ENCODE results near the gene SOCS1.
"Not testable (repeated sequence)": the region's sequence is repeated elsewhere in the genome, so short reads cannot be mapped to it uniquely, and the experiment has no call there.

Gene SOCS1

DNA sequence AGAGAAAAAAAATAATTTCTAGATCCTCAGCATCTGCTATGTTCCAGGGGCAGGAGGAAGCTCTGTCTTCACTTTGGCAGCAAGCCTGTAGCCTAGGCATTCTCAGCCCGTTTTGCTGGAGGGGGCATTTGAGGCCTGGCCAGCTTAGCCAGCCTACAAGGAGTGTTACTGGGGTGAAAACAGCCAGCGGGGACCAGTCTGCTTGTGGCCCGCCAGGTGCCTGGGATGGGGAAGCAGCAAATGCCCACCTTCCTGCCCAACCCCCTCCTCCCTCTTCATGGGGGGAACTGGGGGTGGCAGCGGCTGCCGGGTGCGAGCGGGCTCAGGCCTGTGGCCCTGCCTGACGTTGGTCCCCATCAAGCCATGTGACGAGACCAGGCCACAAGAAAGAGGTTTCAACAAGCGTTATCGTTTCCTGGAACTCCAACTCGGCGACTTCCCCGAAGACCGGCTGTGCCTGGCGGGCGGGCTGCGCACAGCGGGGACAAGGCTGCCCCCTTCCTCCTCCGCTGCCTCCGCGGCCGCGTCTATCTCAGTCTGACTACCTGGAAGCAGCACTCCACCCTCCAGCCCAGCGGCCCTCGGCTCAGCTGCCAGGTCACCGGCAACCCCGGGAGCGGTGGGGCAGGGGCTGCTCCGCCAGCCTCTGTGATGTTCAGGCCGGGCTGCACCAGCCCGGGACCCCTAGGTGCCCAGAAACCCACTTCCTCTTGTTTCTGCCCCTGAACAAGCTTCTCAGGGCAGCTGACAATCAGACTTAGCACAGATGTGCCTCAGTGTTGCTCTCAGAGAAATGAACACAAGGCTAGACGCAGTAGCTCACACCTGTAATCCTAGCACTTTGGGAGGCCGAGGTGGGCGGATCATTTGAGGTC lies 22.9 kb downstream of the SOCS1 start:
- Histone ChIP-seq H3K36me3 (ENCODE audit: control insufficient read depth, insufficient read depth, low read length) (no peaks in the 10 kb centered on the region), H3K27me3 (ENCODE audit: control insufficient read depth, insufficient read depth, low read length, poor library complexity, severe bottlenecking) (no peaks in the 10 kb centered on the region), H3K27ac (ENCODE audit: insufficient read depth, low read depth, low read length, poor library complexity, severe bottlenecking) (no peak overlapping the region), H3K4me3 (ENCODE audit: insufficient read depth, low read depth, low read length) (no peak overlapping the region), H3K4me1 (ENCODE audit: control insufficient read depth, insufficient read depth, low read length) (no peaks in the 10 kb centered on the region), H3K9me3 (ENCODE audit: control insufficient read depth, low read length) (no peaks in the 10 kb centered on the region)
- WGBS, 2 experiments = 89 to 90% methylated on average over 35 of the region's 35 CpGs

DNA sequence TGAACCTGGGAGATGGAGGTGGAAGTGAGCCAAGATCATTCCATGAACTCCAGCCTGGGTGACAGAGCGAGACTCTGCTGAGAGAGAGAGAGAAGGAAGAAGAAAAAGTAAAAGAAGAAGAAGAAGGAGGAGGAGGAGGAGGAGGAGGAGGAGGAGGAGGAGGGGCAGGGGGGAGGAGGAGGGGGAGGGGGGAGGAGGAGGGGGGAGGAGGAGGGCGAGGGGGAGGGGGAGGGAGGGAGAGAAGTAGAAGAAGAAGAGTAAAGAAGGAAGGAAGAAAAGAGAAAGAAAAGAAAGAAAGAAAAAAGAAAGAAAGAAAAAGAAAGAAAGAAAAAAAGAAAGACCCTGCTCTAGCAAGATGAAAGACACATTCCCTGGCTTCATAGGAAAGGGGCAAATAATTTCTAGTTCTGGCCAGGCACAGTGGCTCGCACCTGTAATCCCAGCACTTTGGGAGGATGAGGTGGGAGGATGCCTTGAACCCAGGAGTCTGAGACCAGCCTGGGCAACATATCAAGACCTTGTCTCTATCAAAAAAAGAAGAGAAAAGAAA lies 23.6 kb downstream of the SOCS1 start:
- Histone ChIP-seq H3K27me3 (ENCODE audit: control insufficient read depth, insufficient read depth, low read length, poor library complexity, severe bottlenecking) (no peaks in the 10 kb centered on the region), H3K4me1 (ENCODE audit: control insufficient read depth, insufficient read depth, low read length) (no peaks in the 10 kb centered on the region), H3K27ac (ENCODE audit: insufficient read depth, low read depth, low read length, poor library complexity, severe bottlenecking) (no peak overlapping the region), H3K9me3 (ENCODE audit: control insufficient read depth, low read length) (no peaks in the 10 kb centered on the region), H3K36me3 (ENCODE audit: control insufficient read depth, insufficient read depth, low read length) (no peaks in the 10 kb centered on the region), H3K4me3 (ENCODE audit: insufficient read depth, low read depth, low read length) (no peak overlapping the region)
- 81 to 97% methylated on average over 2 of the region's 3 CpGs for WGBS, 2 experiments

- H3K4me1 ChIP-seq (ENCODE audit: control insufficient read depth, insufficient read depth, low read length) = no peaks in the 10 kb centered on the region
- 73 to 75% methylated on average over 10 of the region's 10 CpGs for WGBS, 2 experiments
- H3K36me3 ChIP-seq (ENCODE audit: control insufficient read depth, insufficient read depth, low read length) = no peaks in the 10 kb centered on the region
- no peak overlapping the region for H3K27ac ChIP-seq (ENCODE audit: insufficient read depth, low read depth, low read length, poor library complexity, severe bottlenecking)
- H3K9me3 ChIP-seq (ENCODE audit: control insufficient read depth, low read length) = no peaks in the 10 kb centered on the region
- no peak overlapping the region for H3K4me3 ChIP-seq (ENCODE audit: insufficient read depth, low read depth, low read length)
- no peaks in the 10 kb centered on the region for H3K27me3 ChIP-seq (ENCODE audit: control insufficient read depth, insufficient read depth, low read length, poor library complexity, severe bottlenecking)
Measured at GRCh38 chr16:11231367-11231970, 24.5 kb downstream of the SOCS1 start.

DNA sequence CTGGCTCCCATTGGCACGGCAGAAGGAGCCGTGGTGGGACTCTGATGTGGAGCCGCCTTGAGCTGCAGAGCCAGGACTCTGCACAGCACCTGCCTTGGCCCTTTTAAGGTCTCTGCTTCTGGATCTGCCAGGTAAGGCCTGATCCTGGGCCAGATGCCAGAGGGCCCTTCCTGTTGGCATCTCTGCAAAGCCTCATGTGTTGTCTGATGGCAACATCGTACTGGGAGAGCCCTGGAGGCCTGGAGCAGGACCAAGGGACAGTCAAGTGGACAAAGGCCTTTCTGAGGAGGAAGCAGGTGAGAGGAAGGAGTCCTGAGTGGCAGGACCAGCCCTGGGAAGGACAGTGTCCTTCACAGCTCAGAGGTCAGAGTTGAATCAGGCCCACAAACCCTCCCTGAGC lies 26.1 kb downstream of the SOCS1 start:
- Histone ChIP-seq H3K27me3 (ENCODE audit: control insufficient read depth, insufficient read depth, low read length, poor library complexity, severe bottlenecking) (no peaks in the 10 kb centered on the region), H3K4me3 (ENCODE audit: insufficient read depth, low read depth, low read length) (no peak overlapping the region), H3K4me1 (ENCODE audit: control insufficient read depth, insufficient read depth, low read length) (no peaks in the 10 kb centered on the region), H3K36me3 (ENCODE audit: control insufficient read depth, insufficient read depth, low read length) (no peaks in the 10 kb centered on the region), H3K9me3 (ENCODE audit: control insufficient read depth, low read length) (no peaks in the 10 kb centered on the region), H3K27ac (ENCODE audit: insufficient read depth, low read depth, low read length, poor library complexity, severe bottlenecking) (no peak overlapping the region)
- WGBS, 2 experiments = 92 to 94% methylated on average over 4 of the region's 4 CpGs

- H3K27ac ChIP-seq (ENCODE audit: insufficient read depth, low read depth, low read length, poor library complexity, severe bottlenecking) = no peak overlapping the region
- no peaks in the 10 kb centered on the region for H3K27me3 ChIP-seq (ENCODE audit: control insufficient read depth, insufficient read depth, low read length, poor library complexity, severe bottlenecking)
- no peaks in the 10 kb centered on the region for H3K9me3 ChIP-seq (ENCODE audit: control insufficient read depth, low read length)
- H3K36me3 ChIP-seq (ENCODE audit: control insufficient read depth, insufficient read depth, low read length) = no peaks in the 10 kb centered on the region
- WGBS, 2 experiments = 79 to 88% methylated on average over 5 of the region's 5 CpGs
- no peaks in the 10 kb centered on the region for H3K4me1 ChIP-seq (ENCODE audit: control insufficient read depth, insufficient read depth, low read length)
- no peak overlapping the region for H3K4me3 ChIP-seq (ENCODE audit: insufficient read depth, low read depth, low read length)
Measured at GRCh38 chr16:11229432-11229831, 26.6 kb downstream of the SOCS1 start.

DNA sequence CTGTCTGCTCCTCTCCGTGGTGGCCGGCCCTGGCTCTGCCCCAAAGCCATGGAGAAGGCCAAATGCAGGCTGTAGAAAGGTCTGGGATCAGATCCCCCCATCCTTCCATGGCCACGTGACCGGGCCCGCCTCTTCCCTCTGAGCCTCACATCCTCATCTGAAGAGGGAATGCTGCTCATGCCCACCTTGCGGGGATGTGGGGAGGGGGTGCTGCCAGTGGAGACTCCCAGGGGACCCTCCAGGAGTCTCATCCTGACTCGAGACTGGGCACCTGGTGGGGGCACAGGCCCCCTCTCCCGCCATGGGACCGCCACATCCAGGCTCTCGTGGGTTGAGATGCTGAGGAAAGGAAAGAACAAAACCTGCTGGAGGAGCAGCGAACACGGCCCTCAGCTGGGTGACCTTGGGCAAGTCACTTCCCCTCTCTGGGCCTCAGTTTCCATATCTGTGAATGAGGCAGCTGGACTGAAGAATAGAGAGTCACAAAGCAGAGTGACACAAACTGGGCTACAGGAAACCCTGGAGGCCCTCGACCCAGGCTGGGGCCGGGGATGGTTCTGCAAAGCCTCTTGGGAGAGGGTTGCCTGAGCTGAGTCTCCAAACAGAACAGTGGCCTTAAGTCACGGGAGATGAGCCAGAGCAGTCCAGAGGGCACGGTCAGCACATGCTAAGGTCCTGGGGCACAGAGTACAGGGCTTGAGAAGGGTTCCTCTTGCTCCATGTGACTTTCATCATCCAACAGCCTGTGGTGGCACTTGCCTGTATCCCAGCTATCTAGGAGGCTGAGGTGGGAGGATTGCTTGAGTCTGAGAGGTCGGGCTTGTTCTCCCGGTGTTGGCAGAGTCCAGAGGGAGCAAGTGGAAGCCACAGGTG lies 30.1 kb downstream of the SOCS1 start:
- 89 to 90% methylated on average over 18 of the region's 18 CpGs for WGBS, 2 experiments
- no peaks in the 10 kb centered on the region for H3K4me1 ChIP-seq (ENCODE audit: control insufficient read depth, insufficient read depth, low read length)
- no peak overlapping the region for H3K27ac ChIP-seq (ENCODE audit: insufficient read depth, low read depth, low read length, poor library complexity, severe bottlenecking)
- no peak overlapping the region for H3K4me3 ChIP-seq (ENCODE audit: insufficient read depth, low read depth, low read length)
- no peaks in the 10 kb centered on the region for H3K27me3 ChIP-seq (ENCODE audit: control insufficient read depth, insufficient read depth, low read length, poor library complexity, severe bottlenecking)
- no peaks in the 10 kb centered on the region for H3K9me3 ChIP-seq (ENCODE audit: control insufficient read depth, low read length)
- no peaks in the 10 kb centered on the region for H3K36me3 ChIP-seq (ENCODE audit: control insufficient read depth, insufficient read depth, low read length)

DNA sequence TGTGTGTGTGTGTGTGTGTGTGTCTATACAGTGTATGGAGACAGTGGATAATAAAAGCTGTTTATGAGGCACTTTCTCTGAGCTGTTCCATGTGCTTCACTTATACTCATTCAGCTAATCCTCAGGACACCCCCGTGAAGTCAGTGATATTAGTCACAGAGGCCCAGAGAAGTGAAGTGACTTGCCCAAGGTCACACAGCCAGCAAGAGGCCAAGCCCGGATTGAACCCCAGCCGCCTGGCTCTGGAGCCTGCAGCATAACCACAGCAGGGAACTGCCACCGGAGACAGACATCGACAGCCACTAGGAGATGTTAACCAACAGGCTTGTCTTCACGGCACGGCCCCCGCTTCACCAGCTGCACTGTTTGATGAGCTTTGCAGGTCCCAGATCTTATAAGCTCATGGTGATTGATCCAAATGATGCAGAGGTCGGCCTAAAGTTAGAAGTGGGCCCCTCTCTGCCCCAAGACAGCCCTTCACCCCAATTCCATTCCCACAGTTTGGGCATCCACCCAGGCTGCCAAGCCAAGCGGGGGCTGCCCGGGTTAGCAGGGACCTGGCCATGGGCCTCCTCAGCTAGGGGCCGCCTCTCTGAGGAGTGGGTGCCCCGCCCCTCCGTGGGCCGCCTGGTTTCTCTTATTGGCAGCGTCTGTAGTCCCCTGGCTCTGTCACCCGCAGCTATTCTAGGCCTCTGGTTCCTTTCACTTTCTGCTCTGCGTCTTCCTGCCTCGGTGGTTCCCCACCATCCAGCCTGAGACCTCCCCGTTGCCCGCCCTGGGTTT lies 30.9 kb downstream of the SOCS1 start:
- H3K4me3 ChIP-seq (ENCODE audit: insufficient read depth, low read depth, low read length) = no peak overlapping the region
- no peaks in the 10 kb centered on the region for H3K36me3 ChIP-seq (ENCODE audit: control insufficient read depth, insufficient read depth, low read length)
- 89% methylated on average over 21 of the region's 21 CpGs for WGBS, 2 experiments
- no peaks in the 10 kb centered on the region for H3K27me3 ChIP-seq (ENCODE audit: control insufficient read depth, insufficient read depth, low read length, poor library complexity, severe bottlenecking)
- no peaks in the 10 kb centered on the region for H3K4me1 ChIP-seq (ENCODE audit: control insufficient read depth, insufficient read depth, low read length)
- no peaks in the 10 kb centered on the region for H3K9me3 ChIP-seq (ENCODE audit: control insufficient read depth, low read length)
- no peak overlapping the region for H3K27ac ChIP-seq (ENCODE audit: insufficient read depth, low read depth, low read length, poor library complexity, severe bottlenecking)

- H3K9me3 ChIP-seq (ENCODE audit: control insufficient read depth, low read length) = no peaks in the 10 kb centered on the region
- 46 to 54% methylated on average over 24 of the region's 24 CpGs for WGBS, 2 experiments
- no peak overlapping the region for H3K27ac ChIP-seq (ENCODE audit: insufficient read depth, low read depth, low read length, poor library complexity, severe bottlenecking)
- H3K4me1 ChIP-seq (ENCODE audit: control insufficient read depth, insufficient read depth, low read length) = no peaks in the 10 kb centered on the region
- no peaks in the 10 kb centered on the region for H3K27me3 ChIP-seq (ENCODE audit: control insufficient read depth, insufficient read depth, low read length, poor library complexity, severe bottlenecking)
- H3K36me3 ChIP-seq (ENCODE audit: control insufficient read depth, insufficient read depth, low read length) = no peaks in the 10 kb centered on the region
- no peak overlapping the region for H3K4me3 ChIP-seq (ENCODE audit: insufficient read depth, low read depth, low read length)
Measured at GRCh38 chr16:11224096-11224893, 31.7 kb downstream of the SOCS1 start.

GRCh38 chr16:11220507-11220906 lies 35.5 kb downstream of the SOCS1 start:
- H3K9me3 ChIP-seq (ENCODE audit: control insufficient read depth, low read length) = not testable (repeated sequence)

More at GRCh38 chr16:11220507-11220906, 35.5 kb downstream of the SOCS1 start:
- not testable (repeated sequence) for H3K27ac ChIP-seq (ENCODE audit: insufficient read depth, low read depth, low read length, poor library complexity, severe bottlenecking); H3K4me1 ChIP-seq (ENCODE audit: control insufficient read depth, insufficient read depth, low read length); H3K27me3 ChIP-seq (ENCODE audit: control insufficient read depth, insufficient read depth, low read length, poor library complexity, severe bottlenecking); H3K4me3 ChIP-seq (ENCODE audit: insufficient read depth, low read depth, low read length); H3K36me3 ChIP-seq (ENCODE audit: control insufficient read depth, insufficient read depth, low read length)
- 95 to 96% methylated on average over 2 of the region's 2 CpGs for WGBS, 2 experiments
